ENCODE data around the gene ERG28.

GRCh38 chr14:75631453-75631831 lies 29.2 kb downstream of the ERG28 start:
- TF ChIP-seq EP300 (IDR thresholded peaks at IDR 0.05) = no peak
- TF ChIP-seq POLR2A (IDR thresholded peaks at IDR 0.05) = no peak
